NCI-H524 treated with DMSO at 0.1 percent for 48 hours (cell line): ENCODE measurements around the gene DNMT3L.
"Not testable (repeated sequence)": the region's sequence is repeated elsewhere in the genome, so short reads cannot be mapped to it uniquely, and the experiment has no call there.

Experiments
- DNase-seq: peaks from one replicate; lab custom pipeline; 2025; lab: John Stamatoyannopoulos, UW

The DNMT3L gene

DNA sequence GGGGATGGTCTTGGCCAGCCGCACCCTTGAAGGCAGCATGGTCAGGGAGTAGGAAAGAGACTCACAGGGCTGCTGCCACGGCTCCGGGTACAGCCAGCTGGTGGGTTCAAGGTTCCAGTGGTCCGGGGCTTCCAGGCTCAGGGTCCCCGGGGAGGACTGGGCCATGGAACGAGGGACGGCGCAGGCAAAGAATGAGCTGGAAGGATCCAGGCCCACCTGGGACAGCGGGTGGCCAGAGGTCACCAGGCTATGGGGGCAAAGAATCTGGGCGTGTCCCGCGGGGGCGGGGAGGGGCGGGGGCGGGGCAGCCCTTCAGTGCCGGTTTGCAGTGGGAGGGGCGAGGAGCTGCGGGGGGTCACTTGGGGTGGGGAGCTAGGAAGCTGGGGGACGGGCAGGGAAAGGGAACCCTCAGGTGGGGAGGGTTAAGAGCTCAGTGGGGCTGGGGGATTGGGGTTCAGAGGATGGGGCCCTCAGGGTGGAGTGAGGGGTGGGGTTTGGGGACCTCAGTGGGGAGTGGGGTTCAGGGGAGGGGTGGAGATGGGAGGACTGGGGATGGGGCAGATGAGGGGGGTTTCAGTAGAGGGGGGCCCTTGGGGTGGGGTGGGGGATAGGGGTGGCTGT is at the start of gene DNMT3L:
TSS of gene DNMT3L (minus strand) at position 223 of the 621 bp plus-strand sequence. CDS start 638 bp downstream, outside the sequence.
- DNase-seq: no peak

DNA sequence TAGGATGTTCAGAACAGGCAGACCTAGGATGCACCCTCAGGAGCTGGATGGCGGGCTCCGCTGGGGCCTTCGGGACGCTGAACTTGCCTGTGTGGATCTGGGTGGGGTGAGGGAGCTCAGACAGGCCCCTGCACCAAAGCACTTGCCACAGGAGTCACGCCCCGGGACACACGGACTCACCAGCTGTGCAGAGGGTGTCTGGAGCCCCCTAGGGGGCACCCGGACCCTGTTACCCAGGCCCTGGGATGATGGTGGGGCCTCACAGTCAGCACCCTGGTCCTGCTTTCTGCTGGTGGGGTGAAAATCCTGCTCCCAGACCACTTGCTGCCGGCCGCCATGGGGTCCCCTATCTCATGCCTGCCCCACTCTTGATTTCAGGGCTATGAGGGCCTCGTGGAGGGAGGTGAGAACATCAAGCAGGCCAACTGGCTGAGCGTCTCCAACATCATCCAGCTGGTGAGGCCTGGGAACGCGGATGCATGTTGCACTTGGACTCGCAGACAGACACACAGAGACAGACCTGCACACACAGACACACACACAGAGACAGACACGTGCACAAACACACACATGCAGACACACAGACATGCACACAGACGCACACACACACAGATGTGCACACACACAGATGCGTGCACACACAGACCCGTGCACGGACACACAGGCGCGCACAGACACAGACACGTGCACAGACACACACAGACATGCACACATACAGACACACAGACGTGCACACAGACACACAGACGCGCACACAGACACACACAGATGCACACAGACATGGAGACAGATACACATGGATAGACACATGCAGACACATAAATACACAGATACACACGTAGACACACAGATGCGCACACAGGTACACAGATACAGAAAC is 49.2 kb upstream of the DNMT3L start:
- no peak for DNase-seq

DNA sequence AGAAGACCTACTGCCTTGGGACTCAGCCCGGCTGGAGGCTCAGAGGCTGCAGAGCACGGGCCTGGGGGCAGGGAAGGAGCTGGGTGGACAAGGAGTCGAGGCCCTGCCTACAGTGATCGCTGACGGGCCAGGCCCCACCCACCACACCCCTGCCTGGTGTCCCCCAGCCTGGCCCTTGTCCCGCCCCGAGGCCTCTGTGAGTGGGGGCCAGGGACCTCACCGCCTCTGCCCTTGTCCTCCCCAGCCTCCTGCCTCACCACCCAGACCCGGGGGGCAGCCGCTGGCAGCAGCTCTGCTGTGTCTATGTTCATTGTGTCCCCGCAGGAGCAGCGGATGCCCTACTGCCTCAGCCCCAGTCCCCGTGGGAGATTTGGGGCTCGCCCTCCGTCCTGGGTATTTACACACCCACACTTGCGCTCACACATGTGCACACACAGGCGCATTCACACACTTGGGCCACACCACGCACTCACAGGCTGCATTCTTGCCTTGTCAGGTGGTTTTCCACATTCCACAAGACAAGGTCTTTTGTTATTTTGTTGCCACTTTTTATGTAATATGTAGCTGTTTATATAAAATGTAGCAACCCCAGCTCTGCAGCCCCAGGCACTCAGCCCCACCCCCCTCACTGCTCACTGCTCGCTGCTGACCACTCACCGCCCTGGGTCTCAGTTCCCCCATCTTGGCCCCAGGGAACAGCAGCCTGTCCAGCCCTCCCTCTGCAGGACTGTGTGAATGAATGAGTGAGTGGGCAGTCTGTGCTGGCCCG is 45.4 kb upstream of the DNMT3L start:
- DNase-seq: no peak

DNA sequence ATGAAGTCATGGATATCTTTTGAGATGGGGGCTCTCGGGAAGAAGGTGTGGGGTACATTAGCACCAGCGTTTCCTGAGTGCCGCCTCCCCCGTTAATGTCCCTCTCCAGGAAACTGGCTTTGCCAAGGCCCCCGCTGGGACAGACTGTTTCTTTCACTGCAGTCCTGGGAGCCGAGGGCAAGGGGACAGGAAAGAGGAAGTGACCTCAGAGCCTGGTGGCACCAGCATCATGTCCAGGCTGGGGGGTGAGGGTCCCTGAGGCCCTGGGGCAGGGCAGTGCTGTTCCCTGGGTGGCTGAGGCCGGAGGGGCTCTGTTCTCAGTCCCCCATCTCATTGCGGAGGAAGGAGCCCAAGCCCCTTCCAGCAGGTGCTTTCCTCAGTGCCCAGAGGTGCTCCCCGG is 44.0 kb upstream of the DNMT3L start:
- DNase-seq: no peak

DNA sequence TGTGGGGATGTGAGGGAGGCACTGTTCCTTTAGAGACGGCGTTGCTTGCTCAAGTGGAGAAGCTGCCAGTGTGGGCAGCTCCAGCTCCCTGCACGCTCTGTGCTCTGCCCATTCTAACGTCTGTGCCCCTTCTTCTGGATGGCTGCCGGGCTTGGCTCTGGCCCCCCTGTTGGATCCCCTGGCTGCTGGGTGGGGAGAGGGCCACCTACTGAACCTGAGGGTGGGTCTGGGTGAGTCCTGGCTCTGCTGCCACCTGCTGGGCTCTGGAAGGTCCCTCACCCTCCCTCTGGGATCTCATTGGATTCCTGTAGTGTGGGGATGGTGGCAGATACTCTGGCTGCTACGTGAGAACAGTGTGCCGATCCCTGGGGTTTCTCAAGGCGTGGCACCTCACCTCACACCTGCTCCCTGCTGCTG is 43.2 kb upstream of the DNMT3L start:
- DNase-seq: no peak

DNA sequence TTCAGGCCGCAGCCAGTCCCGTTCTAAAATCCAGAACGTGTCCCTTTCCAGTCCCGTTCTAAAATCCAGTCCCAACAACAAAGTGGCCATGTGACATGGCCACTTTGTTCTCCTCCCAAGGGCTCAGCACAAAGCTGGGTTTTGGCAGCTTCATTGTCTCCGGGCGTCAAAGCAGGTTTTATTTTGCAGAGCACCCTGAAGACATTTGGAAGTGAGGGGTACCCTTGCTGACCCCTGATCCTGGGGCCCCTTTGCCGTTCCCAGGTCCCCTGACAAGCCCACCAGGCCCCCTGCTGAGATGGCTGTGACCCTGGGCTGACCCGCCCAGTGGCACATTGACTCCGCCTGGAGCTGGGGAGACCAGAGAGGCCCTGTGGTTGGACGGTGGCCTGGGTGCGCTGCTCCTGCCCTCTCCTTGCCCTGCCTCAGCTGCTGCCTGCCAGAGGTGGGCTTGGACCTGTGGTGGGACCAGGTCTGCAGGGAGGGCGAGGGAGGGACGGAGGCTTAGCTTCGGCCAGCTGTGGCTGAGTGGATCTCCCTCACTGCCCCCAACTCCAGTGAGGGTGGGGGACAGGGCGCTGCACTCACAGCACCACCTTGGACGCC is 42.4 kb upstream of the DNMT3L start:
- DNase-seq: no peak

DNA sequence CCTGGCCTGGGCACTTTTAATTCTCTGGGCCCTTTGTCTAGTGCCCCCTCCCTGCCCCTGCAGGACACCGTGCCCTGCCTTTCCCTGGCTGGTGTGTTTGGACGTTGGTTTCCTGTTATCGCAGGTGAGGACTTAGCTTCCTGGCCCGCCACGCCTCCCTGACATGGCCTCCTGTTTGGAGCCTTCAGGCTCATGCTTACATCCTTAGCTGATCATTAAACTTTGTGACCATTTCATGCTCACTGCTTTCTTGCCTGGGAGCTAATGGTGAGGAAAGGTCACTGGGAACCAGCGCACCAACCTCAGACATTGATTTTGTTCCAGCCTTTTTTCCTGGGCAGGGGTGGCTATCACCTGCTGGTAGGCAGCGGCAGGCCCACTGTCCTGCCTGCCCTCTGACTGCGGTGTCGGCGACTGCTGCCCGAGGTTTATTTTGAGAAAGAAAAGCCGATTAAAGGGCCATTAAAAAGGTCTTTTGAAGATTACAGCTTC is 41.8 kb upstream of the DNMT3L start:
- DNase-seq: no peak

DNA sequence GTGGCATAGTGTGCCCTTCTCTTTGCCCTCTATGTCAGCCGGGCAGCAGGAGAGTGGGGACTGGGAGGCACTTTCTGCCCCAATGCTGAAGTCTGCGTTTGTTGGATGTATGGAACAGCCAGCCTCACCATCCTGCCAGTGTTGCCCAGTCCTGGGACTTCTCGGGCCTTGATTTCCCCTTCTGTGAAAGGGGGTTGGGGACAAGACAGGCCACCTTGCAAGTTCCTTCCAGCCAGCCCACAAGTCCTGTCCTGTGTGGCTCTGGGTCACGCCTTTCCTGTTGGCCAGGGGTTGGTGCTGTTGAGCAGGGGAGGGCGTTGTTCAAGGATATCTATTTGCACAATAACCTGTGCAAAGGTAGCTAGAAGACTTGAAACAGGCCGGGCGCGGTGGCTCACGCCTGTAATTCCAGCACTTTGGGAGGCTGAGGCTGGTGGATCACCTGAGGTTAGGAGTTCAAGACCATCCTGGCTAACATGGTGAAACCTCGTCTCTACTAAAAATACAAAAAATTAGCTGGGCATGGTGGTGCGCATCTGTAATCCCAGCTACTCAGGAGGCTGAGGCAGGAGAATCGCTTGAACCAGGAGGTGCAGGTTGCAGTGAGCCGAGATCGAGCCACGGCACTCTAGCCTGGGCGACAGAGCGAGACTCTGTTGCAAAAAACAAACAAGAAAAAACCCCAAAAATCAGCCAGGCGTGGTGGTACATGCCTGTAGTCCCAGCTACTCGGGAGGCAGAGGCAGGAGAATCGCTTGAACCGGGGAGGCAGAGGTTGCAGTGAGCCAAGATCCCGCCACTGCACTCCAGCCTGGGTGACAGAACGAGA is 41.1 kb upstream of the DNMT3L start:
- not testable (repeated sequence) for DNase-seq

DNA sequence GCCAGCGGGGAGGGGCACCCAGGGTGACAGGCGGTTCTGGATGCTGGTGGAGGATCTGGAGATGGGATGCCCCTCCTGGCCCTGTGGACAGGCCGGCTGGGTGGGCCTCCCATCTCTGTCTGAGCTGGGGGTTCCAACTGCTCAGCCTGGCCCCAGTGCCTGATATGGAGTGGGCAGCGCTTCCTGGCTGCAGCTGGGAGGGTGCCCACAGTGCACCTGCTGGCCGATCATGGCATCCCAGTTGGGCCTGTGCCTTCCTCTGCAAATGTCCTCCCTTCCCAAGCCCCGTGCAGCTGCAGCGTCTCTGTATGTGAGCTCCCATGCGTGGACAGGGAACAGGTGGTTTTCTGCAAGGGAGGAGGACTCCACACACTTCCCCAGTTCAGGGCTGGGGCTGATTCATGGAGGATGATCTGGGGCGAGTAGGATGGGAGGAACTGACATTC is 40.3 kb upstream of the DNMT3L start:
- DNase-seq: no peak

DNA sequence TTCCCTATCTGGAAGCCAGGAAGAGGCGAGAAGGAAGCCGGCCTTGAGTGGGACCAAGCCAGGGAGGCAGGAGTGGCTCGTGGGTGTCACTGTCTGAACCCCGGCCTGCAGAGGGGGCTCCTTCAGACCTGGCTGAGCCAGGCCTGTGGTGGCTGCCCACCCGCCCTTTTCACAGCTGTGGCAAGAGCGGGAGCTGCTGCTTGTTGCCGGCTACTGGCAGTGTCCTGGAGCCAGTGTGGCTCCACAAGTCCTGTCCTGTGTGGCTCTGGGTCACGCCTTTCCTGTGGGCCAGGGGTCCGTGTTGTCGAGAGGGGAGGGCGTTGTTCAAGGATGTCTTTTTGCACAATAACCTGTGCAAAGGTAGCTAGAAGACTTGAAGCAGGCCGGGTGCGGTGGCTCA is 39.4 kb upstream of the DNMT3L start:
- no peak for DNase-seq

DNA sequence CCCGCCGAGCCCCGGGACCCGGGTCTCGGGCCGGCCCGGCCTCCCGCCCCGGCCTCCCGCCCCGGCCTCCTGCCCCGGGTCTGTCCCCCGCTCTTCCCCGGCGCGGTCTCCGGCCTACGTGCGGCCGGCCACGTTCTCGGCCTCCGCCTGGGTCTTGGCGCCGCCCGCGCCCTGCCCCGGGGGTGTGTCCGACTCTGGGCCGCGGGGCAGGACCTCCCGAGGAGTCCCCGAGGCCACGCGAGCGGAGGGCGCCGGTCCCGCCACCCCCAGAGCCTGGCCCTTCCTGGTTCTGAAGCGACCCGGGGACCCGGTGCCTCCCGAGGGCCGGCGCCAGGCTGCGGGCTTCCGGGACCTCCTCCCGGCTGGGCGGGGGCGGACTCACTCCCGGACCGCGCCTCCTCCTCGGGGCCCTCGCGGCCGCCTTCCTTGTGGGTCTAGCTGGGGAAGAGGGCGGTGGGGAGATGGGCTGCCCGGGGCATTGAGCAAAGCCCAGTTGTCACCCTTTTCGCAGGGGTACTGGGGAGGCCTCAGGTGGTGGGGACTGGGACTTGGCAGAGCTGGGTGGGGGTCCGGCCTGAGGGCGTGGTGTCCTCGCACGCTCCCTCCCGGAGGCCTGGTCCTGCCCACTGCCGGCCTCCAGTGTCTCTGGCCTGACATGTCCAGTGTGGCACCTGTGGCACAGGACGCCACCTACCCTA is 38.7 kb upstream of the DNMT3L start:
- DNase-seq: no peak

DNA sequence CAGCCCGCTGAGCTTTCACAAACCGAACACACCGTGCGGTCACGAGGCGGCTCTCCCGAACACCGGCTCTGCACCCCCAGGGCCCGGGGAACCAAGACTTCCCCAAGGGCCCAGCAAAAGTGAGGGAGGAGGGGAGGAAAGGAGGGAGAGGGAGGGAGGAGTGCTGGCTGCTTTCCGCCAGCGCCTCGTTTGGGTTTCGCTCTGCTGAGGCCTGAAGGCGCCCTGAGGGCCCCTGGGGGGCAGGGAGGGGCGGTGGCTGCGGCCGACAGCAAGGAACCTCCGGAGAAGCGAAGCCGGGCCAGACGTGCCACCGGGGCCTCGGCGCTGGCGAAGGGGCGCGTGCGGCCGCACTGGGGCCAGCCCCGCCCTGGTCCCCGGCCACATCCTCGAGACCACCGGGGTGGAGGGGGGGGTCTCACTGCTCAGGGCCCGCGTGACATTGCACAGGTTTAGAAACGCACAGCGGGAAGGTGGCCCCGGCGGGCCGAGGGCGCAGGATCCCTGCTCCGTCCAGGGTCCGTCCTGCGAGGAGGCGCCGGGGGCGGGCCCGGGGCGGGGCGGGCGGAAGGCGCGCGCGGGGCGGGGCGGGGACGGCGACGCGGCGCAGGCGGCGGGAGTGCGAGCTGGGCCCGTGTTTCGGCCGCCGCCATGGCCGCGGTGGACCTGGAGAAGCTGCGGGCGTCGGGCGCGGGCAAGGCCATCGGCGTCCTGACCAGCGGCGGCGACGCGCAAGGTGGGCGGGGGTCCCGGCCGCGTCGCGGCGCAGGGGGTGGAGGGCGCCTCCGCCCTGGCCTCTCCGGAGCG is 38.0 kb upstream of the DNMT3L start, which contains the start of gene PFKL:
TSS of gene PFKL (plus strand) at position 596 of the 804 bp plus-strand sequence. CDS start at position 649, 53 bp downstream.
- no peak for DNase-seq

DNA sequence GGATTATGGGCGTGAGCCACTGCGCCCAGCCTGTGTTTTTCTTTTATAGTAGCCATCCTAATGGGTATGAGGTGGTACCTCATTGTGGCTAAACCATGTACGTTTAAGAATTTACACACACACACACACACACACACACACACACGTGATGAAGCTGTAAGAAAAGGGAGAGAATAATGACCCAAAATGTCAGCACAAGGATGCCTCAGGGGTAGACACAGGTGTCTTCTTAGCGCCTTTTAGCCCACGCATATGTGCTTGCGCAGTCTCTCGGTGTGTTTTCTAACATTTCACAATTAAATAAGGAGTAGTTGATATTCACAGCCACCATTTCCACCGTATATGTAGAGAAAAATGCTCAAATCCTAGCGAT is 37.4 kb upstream of the DNMT3L start:
- DNase-seq: no peak

DNA sequence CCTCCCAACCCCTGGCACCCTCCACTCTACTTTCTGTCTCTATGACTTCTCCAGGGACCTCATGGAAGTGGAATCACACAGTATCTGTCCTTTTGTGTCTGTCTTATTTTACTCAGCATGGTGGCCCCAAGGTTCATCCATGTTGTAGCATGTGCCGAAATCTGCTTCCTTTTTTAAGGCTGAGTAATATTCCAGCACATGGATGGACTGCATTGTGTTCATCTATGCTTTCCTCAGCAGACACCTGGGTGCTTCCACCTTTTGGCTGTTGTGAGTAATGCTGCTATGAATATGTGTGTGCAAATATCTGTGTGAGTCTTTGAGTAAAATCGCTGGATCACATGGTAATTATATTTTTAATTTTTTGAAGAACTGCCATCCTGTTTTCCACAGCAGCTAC is 36.6 kb upstream of the DNMT3L start:
- no peak for DNase-seq

DNA sequence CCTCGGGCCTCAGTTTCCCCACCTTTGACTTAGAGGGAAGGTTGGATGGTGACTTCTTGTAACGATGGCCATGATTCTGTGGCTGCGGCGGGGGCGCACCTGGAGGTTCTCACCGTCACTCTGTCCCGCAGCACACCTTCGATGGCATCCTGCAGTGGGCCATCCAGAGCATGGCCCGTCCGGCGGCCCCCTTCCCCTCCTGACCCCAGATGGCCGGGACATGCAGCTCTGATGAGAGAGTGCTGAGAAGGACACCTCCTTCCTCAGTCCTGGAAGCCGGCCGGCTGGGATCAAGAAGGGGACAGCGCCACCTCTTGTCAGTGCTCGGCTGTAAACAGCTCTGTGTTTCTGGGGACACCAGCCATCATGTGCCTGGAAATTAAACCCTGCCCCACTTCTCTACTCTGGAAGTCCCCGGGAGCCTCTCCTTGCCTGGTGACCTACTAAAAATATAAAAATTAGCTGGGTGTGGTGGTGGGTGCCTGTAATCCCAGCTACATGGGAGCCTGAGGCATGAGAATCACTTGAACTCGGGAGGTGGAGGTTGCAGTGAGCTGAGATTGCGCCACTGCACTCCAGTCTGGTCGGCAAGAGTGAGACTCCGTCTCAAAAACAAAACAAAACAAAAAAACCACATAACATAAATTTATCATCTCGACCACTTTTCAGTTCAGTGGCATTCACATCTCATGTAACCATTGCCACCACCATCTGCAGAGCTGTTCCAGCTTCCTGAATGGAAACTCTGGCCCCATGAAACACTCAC is 36.0 kb upstream of the DNMT3L start:
- peak; percentile 42 for DNase-seq

DNA sequence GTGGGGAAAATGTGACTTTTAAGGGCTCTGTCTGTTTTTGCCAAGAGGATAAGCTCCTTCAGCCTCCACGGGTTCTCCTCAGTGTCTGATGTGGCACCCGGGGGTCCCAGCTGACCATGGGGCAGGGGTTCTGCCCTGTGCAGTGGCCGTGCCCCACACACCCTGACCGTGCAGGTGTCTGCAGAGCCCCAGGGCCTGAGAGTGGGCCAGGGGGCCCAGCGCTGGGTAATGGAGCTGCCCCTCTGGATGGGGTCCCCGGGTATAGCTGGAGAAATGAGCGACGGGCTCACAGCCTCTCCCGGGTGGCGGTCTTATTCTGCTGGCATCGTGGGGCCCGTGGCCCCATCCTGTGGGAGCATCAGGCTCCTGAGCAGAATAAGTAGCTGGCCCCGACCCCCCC is 35.2 kb upstream of the DNMT3L start:
- no peak for DNase-seq

DNA sequence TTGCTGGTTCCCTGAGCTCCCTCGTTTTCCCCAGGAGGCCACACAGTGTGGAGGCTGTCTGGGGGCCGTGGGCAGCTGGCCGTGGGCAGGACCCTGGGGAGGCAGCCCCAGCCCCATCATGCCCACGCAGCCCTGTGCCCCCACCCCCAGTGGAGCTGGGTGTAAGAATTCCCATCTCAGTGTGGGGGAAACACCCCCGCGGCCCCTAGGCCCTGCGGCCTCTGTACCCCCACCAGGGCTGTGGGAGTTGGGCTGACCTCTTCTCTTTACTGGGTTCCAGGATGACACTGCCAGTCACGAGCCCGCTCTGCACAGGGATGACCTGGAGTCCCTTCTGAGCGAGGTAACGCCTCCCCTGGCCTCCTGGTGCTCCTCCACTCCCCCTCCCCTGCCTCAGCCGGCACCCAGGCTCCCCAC is 34.4 kb upstream of the DNMT3L start:
- no peak for DNase-seq

DNA sequence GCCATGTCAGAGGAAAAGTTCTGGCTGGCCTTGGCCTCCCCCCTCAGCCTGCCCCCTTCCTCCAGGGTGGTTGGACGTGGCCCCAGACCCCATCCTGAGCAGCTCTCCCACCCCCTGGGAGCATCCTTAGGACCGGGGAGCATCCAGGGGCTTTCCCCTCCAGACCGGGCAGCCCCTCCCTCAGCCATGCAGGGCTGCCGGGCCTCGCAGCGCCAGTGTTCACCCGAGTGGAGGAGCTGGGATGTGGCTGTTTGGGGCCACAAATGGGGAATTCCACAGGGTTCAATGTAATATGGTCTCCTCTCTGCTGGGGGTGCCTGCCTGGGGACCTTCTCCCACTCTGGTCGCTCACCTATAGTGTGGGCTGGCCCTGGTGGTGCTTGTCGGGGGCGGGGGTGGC is 33.9 kb upstream of the DNMT3L start:
- DNase-seq: no peak

DNA sequence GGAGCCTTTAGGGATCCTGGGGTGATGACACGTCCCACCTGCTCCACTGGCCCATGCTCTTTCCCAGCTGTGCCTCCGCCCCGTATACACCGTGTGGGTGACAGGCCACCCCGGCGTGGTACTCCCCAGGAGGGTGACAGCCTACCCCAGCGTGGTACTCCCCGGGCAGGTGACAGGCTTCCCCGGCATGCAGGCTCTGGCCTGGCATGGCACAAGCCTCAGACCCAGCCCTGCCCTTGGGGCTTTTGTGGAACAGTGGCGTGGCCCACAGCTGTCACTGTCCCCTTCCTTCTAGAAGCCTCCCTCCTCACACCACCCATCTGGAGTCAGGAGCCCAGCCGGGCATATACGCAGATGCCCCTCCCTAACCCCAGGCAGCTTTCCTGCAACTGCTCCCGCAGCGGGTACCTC is 33.5 kb upstream of the DNMT3L start:
- DNase-seq: peak; percentile 63
